HCT116 (cell line): ENCODE results near the gene PRSS1.
"Not testable (repeated sequence)": the region's sequence is repeated elsewhere in the genome, so short reads cannot be mapped to it uniquely, and the experiment has no call there.

Experiments
- CEBPB ChIP-seq: IDR thresholded peaks from 2 replicates; pipeline ENCODE4 v1.6.1; 2012; ENCODE audit warnings: low read depth
- EGR1 ChIP-seq: IDR thresholded peaks from 2 replicates; pipeline ENCODE4 v1.6.1; 2012; ENCODE audit warnings: low read depth
- EZH2 ChIP-seq: fragments of 200-600 bp; sonication (generic); IDR thresholded peaks from 2 replicates; pipeline ENCODE4 v1.6.1; 2017; ENCODE audit warnings: antibody characterized with exemption, mixed run types
- FOSL1 ChIP-seq: IDR thresholded peaks from 2 replicates; pipeline ENCODE4 v1.6.1; 2012; ENCODE audit warnings: low read depth
- JUND ChIP-seq: IDR thresholded peaks from 2 replicates; pipeline ENCODE4 v1.6.1; 2012
- POLR2A ChIP-seq: IDR thresholded peaks from 2 replicates; pipeline ENCODE4 v1.7.0; 2011; ENCODE audit warnings: borderline replicate concordance; ENCODE audit not compliant: insufficient read depth, insufficient read length; ENCODE audit errors: extremely low read depth
- POLR2AphosphoS5 ChIP-seq: IDR thresholded peaks from 2 replicates; pipeline ENCODE4 v1.6.1; 2011; ENCODE audit warnings: mild to moderate bottlenecking, low read depth, low read length, moderate library complexity
- RAD21 ChIP-seq: IDR thresholded peaks from 2 replicates; pipeline ENCODE4 v1.6.1; 2012; ENCODE audit warnings: low read depth, mild to moderate bottlenecking
- TF ChIP-seq, protein P1 (sequence below), 3 experiments: fragments of 200-600 bp in 1 of 3; sonication (generic) in 1 of 3; IDR thresholded peaks in 2 of 3; conservative IDR thresholded peaks in 1 of 3; 2 replicates each; pipeline ENCODE4 v1.5.1; 2012 to 2017; ENCODE audit warnings: low read depth in 2 of 3, low read length in 2 of 3, antibody characterized with exemption in 1 of 3, borderline replicate concordance in 1 of 3, control low read depth in 1 of 3, mild to moderate bottlenecking in 1 of 3, mixed read lengths in 1 of 3, mixed run types in 1 of 3, moderate library complexity in 1 of 3; ENCODE audit not compliant: insufficient read depth in 1 of 3
- TF ChIP-seq, protein P2 (sequence below): IDR thresholded peaks from 2 replicates; pipeline ENCODE4 v1.6.1; 2012

DNA sequence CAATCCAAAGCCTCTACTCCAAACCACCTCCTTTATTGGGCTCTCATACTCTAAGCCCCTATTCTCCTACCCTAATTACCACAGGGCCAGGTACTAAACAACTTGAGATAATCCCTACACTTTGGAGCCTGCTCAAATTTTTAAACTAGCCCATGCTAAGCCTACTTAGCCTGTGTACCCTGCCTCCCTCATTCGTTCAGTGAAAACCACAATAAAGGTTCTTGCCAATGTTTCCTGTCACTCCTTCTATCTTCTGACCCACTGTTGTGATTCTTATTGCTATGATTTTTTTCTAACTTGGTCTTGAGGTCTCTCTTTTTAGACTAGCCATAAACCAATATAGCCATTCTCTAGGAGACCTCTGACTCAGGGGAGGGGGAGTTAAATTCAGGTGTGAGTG lies 48.3 kb upstream of the PRSS1 start:
- TF ChIP-seq, protein P1, sequence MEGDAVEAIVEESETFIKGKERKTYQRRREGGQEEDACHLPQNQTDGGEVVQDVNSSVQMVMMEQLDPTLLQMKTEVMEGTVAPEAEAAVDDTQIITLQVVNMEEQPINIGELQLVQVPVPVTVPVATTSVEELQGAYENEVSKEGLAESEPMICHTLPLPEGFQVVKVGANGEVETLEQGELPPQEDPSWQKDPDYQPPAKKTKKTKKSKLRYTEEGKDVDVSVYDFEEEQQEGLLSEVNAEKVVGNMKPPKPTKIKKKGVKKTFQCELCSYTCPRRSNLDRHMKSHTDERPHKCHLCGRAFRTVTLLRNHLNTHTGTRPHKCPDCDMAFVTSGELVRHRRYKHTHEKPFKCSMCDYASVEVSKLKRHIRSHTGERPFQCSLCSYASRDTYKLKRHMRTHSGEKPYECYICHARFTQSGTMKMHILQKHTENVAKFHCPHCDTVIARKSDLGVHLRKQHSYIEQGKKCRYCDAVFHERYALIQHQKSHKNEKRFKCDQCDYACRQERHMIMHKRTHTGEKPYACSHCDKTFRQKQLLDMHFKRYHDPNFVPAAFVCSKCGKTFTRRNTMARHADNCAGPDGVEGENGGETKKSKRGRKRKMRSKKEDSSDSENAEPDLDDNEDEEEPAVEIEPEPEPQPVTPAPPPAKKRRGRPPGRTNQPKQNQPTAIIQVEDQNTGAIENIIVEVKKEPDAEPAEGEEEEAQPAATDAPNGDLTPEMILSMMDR (IDR thresholded peaks at IDR 0.05 in 2 of 3, conservative IDR thresholded peaks at IDR 0.05 in 1 of 3; ENCODE audit: borderline replicate concordance in 1 of 3, insufficient read depth in 1 of 3, low read depth in 2 of 3, low read length in 2 of 3) = not testable (repeated sequence)
- not testable (repeated sequence) for TF ChIP-seq EZH2, POLR2AphosphoS5, EGR1, FOSL1, POLR2A, CEBPB, RAD21, JUND
- TF ChIP-seq, protein P2, sequence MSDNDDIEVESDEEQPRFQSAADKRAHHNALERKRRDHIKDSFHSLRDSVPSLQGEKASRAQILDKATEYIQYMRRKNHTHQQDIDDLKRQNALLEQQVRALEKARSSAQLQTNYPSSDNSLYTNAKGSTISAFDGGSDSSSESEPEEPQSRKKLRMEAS = not testable (repeated sequence)
